Stimulated activated CD4-positive, alpha-beta T cell treated with anti-CD3 and anti-CD28 coated beads, Interleukin-12 subunit alpha, Interleukin-12 subunit beta, amount 100 ng/mL, for 4 hours (primary cell): Measurements from ENCODE around the gene NFYC.

ENCODE experiments used
- DNase-seq: peaks from one replicate; pipeline ENCODE4 v3.0.0-alpha.2; 2020

NFYC gene

GRCh38 chr1:40798366-40799281, 107.1 kb downstream of the NFYC start:
- no peak for DNase-seq

DNA sequence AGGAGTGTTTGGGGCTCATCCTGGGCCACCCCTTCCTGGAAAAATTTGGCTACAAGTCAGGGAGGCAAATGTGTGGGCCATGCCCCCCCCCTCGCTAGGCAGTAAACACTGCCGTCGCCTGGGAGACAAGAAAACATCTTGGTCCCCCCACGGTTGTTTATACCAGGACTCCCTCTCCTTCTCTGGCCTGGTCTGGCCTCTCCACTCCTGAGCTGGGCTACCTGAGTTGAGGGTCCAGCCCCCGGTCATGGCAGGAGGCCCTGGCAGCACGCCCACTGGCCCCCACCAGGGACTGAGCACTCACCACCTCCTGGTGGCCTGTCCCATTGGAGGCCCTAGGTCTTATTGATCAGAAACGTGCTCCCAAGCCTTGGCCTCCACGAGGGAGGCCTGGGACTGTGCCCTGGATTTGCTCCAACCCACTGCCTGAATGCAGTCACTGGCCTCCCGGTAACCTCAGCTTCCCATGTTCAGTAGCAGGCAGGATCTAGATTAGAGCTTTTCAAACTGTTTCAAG, 107.9 kb downstream of the NFYC start:
- no peak for DNase-seq

- no peak for DNase-seq
These were observed 110.2 kb downstream of the NFYC start for GRCh38 chr1:40801742-40802077.

- peak; percentile 78 for DNase-seq
These were observed 110.7 kb downstream of the NFYC start for GRCh38 chr1:40802078-40802741.

DNA sequence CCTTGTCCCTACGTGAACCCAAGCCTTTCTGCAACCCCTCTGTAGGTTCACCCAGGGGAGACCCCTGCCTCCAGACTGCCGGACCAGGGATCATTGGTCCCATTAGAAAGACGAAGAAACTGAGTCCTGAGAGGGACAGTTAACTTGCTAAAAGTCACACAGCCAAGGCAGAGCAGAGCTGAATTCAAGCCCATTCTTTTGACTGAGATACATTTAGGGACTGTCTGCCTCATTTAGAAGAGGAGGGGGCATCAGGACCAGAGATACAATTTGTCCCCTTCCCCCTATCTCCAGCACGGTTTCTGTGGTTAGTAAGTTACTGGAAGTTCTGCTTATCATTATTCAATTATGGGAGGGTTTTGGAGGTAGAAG, 111.2 kb downstream of the NFYC start:
- DNase-seq: no peak

DNA sequence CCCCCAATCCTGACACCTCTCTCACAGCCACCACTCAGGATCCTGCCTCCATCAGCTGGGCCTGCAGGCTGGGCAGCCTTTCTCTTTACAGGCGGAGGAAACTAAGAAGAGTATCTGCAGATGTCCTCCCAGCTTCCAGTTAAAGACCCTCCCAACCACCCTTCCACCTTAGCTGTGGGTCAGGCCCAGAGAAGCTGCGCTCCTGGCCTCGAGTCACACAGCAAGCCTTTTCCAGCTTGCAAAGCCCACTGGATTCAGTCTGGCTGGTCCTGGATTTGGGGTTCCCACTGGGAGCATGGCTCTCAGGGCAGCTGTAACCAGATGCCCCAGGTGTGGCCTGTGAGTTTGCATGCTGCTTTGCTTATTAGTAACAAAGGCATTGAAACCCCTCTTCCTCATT, 111.9 kb downstream of the NFYC start:
- DNase-seq: no peak

DNA sequence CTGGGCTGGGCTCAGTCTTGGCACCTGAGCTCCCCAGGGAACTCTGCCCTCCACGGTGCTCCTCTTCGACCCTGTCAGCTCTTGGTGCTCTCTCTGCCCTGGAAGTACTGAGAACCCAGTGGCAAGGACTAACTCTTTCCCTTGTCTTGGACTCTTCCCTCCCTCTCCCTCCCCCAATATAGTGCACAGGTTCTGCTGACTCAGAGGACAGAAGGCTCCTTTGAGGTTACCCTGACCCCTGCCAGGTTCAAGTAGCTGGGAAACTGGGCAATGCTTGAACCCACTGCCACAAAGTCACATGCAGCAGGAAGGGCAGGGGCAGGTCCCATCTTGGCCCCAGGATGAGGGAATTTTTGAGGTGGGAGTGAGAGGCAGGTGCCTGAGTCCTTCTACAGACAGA, 112.4 kb downstream of the NFYC start:
- DNase-seq: no peak

DNA sequence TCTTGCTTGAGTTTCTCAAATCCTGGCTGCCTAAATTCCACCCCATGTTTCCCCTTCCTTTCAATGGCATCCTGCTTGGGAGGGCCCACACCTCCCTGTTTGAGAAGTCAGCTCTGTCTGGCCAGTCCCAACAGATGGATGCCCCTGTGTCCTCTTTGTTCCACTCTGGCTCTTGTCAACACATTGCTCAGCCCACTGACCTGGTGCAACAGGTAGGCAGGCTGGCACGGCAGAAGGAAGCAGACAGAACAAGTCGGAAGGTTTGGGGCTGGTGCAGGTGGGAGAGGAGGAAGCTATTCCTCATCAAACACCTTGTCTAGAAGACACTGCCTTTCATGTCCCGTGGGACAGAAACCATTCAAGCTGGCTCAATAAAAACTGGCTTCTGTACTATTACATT, 114.7 kb downstream of the NFYC start:
- DNase-seq: no peak

DNA sequence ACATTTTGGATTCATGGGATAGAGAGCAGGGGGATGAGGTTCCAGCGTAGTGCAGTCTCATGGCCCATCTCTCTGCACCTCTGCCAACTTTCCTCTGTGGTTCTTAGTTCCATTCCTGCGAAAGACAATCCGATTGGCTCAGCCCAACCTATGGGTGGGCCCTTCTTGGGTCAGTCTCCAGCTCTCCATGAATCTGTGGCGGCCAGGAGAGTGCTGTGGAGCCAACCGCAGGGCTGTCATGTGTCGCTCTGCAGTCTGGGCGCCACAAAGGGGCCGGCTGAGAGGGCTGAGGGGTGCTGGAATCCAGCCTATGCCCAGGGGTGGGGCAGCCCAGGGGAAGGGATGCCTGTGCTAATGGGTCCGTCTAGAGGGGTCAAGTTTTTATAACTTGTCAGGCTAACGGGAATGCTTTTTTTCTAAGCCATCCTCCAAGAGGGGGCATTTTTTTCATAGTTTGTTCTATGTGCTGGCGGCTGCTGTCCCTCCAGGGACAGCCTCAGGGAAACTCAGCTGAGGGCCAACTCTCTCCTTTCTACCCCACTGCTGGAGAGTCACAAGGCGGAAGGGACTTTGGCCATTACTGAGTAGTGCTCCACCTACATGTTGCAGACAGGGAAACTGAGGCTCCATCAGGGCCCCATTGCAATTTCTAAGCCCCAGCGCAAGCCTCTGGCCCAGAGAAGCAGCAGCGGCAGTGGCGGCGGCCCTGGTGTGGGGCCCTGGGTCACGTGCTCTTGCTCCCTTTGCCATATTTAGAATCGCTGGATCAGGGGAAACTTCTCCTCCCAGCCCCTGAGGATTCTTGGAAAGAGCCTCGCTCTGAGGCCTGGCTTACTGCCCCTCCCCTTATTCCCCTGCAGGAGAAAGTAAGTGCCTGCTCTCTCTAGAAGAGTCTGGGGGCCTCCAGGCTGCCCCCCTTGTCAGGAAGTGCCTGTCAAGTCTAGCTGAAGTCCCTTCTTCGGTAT, 115.5 kb downstream of the NFYC start:
- DNase-seq: no peak

DNA sequence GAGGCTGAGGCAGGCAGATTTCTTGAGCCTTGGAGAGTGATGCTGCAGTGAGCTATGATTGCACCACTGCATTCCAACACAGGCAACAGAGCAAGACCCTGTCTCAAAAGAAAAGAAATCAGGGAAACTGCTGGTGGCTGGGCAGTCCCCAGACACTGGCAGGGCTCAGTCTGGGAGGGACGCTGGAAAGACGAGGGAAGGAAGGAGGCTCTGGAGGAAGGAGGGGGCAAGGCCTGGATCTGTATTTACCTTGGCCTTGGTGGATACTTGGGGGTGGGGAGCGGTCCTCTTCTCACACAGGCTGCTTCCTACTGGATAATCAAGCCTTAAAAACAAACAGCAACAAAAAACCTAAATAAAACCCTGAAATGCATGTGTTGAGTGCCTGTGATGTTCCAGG, 116.5 kb downstream of the NFYC start:
- no peak for DNase-seq

DNA sequence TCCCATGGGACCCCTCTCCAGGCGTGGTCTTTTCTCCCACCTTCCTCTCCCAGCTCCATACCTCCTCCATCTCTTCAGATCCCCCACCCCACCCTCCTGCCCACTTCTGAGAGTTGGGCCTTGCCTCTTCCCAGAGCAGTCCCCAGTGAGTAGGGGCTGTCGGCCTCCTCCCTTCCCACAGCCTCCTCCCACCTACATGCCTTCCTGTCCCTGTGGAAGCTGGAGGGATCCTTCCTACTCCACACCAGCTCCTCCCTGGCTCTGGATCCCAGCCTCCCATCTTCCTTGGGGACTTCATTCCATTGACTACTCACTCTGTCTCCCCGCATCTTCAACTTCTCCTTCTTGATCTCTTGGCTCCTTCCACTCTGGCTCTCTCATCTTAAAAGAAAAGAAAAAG, 116.9 kb downstream of the NFYC start:
- no peak for DNase-seq

GRCh38 chr1:40808909-40809308, 117.4 kb downstream of the NFYC start:
- no peak for DNase-seq

GRCh38 chr1:40810927-40811326, 119.4 kb downstream of the NFYC start:
- DNase-seq: no peak

DNA sequence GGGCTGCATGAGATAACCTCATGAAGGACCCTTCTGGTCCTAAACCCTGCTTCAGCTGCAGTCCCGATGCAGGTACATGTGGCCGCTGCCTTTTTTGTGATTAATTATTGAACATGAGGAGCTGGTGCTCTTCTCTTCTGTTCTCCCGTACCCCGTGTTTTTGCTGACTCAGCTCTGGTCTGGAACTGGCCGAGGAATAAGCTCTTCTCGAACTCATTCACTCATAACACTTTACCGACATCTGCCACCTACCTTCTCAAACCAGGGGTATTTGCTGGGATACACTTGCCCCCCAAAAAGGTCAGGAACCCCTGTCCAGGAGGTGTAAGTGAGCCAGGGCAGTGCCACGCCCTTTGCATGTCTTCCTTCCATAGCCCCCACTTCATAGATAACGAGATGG, 123.9 kb downstream of the NFYC start:
- no peak for DNase-seq

DNA sequence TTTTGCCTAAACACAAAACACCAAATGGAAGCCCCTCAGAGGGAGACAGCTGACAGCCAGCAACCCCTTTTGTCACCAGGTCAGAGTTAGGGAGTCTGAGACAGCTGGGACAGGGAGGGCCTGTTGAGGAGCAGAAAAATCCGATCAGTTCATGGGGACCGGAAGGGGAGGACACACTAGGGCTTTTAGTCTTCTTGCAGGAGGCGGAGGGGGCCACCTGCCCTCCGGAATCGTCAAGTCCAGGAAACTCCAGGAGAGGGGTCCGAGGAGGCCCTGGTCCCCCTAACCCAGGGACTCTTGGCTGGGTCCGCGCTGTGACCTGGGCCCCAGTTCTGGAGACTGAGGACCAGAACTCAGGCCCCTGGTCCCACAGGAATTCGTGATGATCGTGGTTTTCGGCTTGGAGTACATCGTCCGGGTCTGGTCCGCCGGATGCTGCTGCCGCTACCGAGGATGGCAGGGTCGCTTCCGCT, 126.3 kb downstream of the NFYC start:
- DNase-seq: no peak

DNA sequence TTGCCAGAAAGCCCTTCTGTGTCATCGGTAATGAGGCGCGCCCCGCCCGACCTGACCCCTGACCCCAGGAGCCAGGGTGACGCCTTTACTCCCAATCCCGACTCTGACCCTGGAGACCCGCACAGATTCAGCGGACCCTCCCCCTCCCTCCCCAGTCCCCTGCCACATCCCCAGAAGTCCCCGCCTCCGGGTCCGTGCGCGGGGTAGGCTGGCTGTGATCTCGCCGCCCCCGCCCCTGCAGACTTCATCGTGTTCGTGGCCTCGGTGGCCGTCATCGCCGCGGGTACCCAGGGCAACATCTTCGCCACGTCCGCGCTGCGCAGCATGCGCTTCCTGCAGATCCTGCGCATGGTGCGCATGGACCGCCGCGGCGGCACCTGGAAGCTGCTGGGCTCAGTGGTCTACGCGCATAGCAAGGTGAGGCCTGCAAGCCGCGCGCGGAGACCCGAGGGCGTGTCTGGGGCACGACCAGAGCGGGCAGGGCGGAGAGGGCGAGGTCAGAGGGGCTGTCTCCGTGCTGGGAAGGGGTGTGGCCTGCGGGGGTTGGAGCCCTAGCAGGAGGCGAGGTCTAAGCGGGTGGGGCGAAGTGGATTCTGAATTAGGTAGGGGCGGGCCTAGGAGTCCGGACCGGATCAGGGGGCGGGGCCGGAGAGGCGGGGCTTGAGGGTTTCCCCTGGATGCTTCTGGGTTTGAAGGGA, 126.9 kb downstream of the NFYC start:
- peak; percentile 80 for DNase-seq

DNA sequence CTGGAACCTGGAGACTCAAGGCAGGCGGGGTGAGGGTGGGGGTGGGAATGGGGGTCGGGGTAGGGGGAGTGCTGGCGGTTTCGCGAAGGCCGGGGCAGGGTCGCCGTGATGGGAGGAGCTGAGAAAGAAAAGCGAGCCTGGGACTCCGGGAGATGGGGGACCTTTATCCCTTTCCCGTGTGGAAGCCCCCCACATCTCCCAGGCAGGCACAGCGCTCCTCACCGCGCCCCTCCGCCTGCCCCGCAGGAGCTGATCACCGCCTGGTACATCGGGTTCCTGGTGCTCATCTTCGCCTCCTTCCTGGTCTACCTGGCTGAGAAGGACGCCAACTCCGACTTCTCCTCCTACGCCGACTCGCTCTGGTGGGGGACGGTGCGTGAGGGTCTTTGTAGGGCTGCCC, 127.6 kb downstream of the NFYC start:
- no peak for DNase-seq

DNA sequence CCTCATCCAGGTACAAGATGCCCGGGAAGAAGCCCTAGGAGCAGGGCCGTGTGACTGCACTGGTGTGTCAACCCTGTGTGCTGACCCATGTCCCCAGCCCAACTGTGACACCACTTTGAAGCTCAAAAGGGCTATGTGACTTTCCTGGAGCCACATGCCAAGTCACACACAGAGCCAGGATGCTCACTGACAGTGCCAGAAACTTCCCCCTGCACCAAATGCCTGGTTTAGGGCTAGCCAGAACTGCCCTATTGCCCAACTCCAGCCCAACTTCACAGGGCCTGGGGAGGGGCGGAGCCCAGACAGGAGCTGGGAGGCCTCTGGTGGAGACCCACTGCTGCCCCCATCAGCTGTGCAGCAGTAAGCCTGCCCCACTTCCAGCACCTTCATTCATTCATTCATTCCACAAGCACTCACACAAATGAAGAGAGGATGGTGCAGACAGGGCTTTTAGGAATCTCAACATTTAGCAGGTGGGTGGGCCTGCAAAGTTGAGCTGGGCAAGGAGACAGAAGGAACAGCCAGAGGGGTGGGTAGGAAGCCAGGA, 128.8 kb downstream of the NFYC start:
- no peak for DNase-seq
